ENCODE results near the gene GSTP1. TPM values are rescaled to one million over a fixed set of nuclear protein-coding genes. Genes with fewer than 3 reads are reported as not detected.
"Not testable (repeated sequence)": the region's sequence is repeated elsewhere in the genome, so short reads cannot be mapped to it uniquely, and the experiment has no call there.

The GSTP1 gene
- total RNA-seq, 1 experiment from 2014 or later, result 2,979 TPM

GRCh38 chr11:67599149-67599548, 15.5 kb downstream of the GSTP1 start:
- no peak overlapping the region for H3K4me3 ChIP-seq (ENCODE audit: insufficient read depth, low read depth, low read length)
- no peak for DNase-seq
- H3K36me3 ChIP-seq (replicated peaks; ENCODE audit: control insufficient read depth, insufficient read depth, low read length), result no peaks in the 10 kb centered on the region
- H3K27me3 ChIP-seq (ENCODE audit: control insufficient read depth, insufficient read depth, low read length), result no peaks in the 10 kb centered on the region

DNA sequence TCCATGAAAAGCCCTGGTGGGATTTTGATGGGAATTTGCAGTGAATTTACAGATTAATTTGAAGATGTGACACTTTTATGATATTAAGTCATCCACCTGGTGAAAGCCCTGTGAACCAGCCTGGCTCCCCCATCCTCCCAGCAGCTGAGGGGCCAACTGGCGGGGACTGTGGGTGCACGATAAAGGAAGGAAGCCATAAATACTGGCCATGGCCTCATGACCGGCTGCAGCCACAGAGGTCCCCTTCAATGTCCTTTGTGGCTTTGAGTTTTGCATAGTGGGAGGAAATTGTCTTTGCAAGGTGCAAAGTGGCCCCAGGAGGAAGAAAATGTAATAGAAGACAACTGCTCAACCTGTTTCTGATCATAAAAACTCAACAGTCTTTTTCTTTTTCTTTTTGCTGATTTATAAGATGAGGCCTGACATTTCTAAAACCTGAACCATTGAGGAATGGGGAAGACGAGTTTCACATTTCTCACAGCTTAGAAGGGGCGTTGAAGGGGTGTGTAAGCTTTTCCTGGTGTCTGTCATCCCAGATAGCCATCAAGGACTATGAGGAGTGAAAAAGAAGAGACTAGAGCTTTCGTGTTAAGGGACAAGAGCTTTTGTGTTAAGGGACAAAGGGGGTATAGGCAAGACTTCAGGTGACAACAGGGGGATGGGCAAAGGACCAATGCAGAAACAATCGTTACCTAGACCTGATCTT, 16.9 kb downstream of the GSTP1 start:
- H3K36me3 ChIP-seq (replicated peaks; ENCODE audit: control insufficient read depth, insufficient read depth, low read length), result no peaks in the 10 kb centered on the region
- no peaks in the 10 kb centered on the region for H3K27me3 ChIP-seq (ENCODE audit: control insufficient read depth, insufficient read depth, low read length)
- no peak overlapping the region for H3K4me3 ChIP-seq (ENCODE audit: insufficient read depth, low read depth, low read length)
- DNase-seq, result no peak

DNA sequence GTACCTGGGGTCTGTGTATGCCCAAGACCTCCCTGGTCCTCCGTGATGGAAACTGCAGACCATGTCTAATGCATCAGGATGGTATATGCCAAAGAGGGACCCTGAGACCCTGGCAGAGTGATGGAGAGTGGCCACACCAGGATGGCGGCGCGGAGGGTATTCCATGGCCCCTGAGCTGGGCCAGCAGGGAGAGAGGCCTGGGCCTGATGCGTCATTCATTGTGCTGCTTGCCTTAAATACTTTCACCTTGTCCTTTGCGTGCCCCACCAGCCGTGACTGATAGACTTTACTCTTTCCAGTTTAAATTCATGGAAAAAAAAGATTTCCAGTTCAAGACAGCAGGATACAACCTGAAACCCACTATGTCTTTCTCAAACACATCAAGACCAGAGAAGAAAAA, 17.5 kb downstream of the GSTP1 start:
- Histone ChIP-seq H3K27me3 (ENCODE audit: control insufficient read depth, insufficient read depth, low read length) (0 out of 2 replicates have a peak, but pooled peaks cover under 1% of the 10 kb centered on the region), H3K4me3 (ENCODE audit: insufficient read depth, low read depth, low read length) (no peak overlapping the region), H3K36me3 (replicated peaks; ENCODE audit: control insufficient read depth, insufficient read depth, low read length) (no peaks in the 10 kb centered on the region)
- DNase-seq, result no peak

DNA sequence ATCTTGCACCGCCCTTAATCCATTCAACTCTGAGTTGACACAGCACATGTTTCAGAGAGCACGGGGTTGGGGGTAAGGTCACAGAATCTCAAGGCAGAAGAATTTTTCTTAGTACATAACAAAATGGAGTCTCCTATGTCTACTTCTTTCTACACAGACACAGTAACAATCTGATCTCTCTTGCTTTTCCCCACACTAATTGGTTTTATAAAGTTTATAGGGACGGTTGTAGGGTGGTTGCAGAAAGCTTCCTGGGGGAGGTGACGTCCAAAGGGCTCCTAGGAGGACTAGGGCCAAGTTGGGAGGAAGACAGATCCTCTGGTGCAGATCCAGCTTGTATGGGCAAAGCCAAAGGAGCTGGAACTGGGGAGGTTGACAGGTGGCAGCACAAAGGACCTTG, 20.5 kb downstream of the GSTP1 start:
- DNase-seq; H3K36me3 ChIP-seq (replicated peaks; ENCODE audit: control insufficient read depth, insufficient read depth, low read length); H3K27me3 ChIP-seq (ENCODE audit: control insufficient read depth, insufficient read depth, low read length); H3K4me3 ChIP-seq (ENCODE audit: insufficient read depth, low read depth, low read length): not testable (repeated sequence)

DNA sequence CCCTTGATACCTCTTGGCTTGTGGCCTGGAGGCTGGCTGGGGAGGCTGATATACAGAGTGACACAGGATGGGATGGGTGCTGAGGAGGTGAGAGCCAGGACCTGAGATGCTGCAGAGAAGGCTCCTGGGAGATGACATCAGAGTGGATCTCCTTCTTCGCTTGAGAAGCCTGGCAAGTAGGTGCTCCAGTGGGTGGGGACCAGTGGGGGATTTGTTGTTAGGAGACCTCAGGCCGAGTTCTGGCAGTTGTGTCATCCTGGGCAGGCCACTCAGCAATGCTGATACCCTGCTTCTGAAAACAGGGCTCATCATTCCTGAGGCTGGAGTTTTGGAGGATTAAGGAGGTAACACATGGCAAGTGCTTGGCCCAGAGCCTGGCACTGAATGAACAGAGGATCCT, 21.2 kb downstream of the GSTP1 start:
- Histone ChIP-seq H3K27me3 (ENCODE audit: control insufficient read depth, insufficient read depth, low read length) (peaks cover 1% of the 10 kb centered on the region; the same call in 1 of the 2 replicates), H3K4me3 (ENCODE audit: insufficient read depth, low read depth, low read length) (no peak overlapping the region), H3K36me3 (replicated peaks; ENCODE audit: control insufficient read depth, insufficient read depth, low read length) (peaks cover 10% of the 10 kb centered on the region)
- no peak for DNase-seq

DNA sequence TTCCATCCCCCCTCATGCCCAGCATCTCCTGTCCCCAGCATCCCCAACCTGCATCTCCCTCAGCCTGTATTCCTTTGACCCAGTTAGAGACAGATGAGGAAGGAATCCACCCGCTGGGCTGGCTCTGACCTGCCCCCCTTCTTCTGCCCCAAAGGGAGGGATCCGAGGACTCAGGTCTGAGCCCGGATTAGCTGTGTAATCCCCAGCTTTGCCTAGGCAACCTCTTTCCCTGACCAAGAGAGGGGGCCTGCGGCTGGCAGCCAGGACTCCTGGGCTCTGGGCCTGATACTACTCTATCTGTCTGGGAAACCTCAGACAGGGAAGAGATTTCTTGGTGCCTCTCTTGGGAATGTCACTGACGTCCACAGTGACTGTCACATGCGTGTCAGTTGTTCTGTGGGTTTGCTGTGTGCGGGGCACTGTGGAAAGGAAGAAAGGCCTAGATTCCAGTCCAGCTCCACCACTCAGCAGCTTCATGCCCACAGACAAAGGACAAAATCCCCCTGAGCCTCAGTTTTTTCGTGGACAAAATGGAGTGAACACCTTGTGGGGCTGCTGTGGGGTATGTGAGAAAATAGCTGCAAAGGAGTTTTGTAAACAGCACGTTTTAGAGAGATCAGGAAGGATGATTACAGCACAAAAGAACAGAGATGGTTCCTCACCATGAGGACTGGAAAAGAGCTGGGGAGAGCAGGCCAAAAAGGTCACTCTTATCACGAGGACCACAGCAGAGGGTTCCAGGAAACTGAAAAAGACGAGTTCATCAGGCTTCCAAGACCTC, 21.8 kb downstream of the GSTP1 start:
- no peak for DNase-seq
- Histone ChIP-seq H3K27me3 (ENCODE audit: control insufficient read depth, insufficient read depth, low read length) (peaks cover 1% of the 10 kb centered on the region; the same call in 1 of the 2 replicates), H3K4me3 (ENCODE audit: insufficient read depth, low read depth, low read length) (no peak overlapping the region), H3K36me3 (replicated peaks; ENCODE audit: control insufficient read depth, insufficient read depth, low read length) (peaks cover 12% of the 10 kb centered on the region)

DNA sequence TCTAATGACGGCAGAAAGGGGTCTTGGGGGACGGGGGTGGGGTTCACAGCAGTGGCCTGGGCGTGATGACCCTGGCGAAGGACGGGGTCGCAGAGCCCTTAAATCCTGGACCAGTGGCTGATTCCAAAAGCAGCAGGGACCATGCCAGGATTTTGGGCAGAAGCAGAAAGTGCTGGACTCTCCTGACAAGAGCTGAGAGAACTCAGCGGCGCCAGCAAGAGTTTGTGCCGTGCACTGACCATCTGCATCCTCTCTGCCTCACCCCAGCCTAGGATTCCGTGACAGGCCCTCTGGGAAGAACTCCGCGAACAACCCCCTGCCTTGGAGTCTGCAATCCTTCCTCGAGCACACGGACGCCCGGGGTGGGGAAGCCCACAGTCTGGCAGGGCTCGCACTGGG, 22.5 kb downstream of the GSTP1 start:
- Histone ChIP-seq H3K27me3 (ENCODE audit: control insufficient read depth, insufficient read depth, low read length) (peaks cover 1% of the 10 kb centered on the region; the same call in 1 of the 2 replicates), H3K4me3 (ENCODE audit: insufficient read depth, low read depth, low read length) (peak overlapping the region; percentile 44), H3K36me3 (replicated peaks; ENCODE audit: control insufficient read depth, insufficient read depth, low read length) (peaks cover 14% of the 10 kb centered on the region)
- no peak for DNase-seq

DNA sequence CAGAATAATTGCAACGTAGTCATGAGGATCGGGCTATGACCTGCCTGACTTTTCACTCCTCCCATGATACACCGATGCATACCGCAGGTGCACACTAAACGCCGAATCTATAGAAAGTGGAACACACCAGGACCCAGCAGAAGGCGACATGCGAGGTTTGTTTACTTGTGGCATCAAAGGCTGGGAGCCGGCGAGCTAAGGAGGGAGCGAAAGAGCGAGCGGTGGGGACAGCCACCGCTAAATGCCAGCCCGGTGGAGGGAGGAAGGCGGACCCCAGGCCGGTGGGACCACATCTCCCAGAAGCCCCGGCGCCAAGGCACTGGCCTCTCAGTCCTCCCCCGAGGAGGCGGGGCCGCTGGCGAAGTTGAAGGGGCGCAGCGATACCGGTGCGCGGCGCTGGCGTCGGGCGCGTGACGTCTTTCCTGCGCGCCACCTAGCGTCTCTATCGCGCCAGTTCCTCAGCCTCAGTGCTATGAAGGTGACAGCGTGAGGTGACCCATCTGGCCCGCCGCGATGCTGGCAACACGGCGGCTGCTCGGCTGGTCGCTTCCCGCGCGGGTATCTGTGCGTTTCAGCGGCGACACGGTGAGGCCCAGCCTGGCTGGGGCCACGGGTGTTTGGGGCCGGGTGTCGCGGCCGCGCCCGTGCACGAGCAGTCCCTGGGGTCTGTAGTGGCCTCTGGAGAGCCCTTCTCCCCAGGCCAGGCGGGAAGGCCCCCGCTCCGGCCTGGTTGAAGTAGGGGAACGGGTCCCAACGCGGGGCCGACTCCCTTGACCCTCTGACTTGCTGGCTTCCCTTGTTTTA, 23.1 kb downstream of the GSTP1 start, which contains the start of gene NDUFV1:
TSS of gene NDUFV1 (plus strand) at position 445 of the 804 bp plus-strand sequence. CDS start at position 514, 69 bp downstream.
- H3K36me3 ChIP-seq (replicated peaks; ENCODE audit: control insufficient read depth, insufficient read depth, low read length), result peaks cover 16% of the 10 kb centered on the region
- H3K27me3 ChIP-seq (ENCODE audit: control insufficient read depth, insufficient read depth, low read length), result peaks cover 1% of the 10 kb centered on the region; the same call in 1 of the 2 replicates
- peak; percentile 97 for DNase-seq
- H3K4me3 ChIP-seq (ENCODE audit: insufficient read depth, low read depth, low read length), result peak within 1 kb of the TSS; percentile 89

DNA sequence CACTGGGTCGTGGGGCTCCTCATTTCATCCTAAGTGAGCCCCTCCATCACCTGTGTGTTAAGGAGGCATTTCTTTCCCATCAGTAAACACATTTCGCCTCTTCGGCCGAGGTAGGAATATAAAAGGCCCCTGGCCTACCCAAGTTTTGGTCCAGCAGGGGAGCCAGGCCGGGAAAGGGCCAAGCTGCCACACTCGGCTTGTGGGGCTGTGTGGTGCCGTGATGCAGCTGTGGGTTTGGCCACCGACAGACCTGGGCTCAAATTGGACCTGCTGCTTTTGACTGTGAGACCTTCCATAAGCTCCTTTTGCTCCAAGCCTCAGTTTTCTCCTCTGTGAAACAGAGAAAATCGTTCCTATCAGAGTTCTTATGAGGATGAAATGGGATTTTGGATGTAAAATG, 23.9 kb downstream of the GSTP1 start:
- Histone ChIP-seq H3K36me3 (replicated peaks; ENCODE audit: control insufficient read depth, insufficient read depth, low read length) (peaks cover 16% of the 10 kb centered on the region), H3K4me3 (ENCODE audit: insufficient read depth, low read depth, low read length) (peak overlapping the region; percentile 89), H3K27me3 (ENCODE audit: control insufficient read depth, insufficient read depth, low read length) (peaks cover 1% of the 10 kb centered on the region; the same call in 1 of the 2 replicates)
- DNase-seq, result no peak

- H3K36me3 ChIP-seq (replicated peaks; ENCODE audit: control insufficient read depth, insufficient read depth, low read length), result peaks cover 16% of the 10 kb centered on the region
- H3K27me3 ChIP-seq (ENCODE audit: control insufficient read depth, insufficient read depth, low read length), result peaks cover 1% of the 10 kb centered on the region; the same call in 1 of the 2 replicates
- no peak overlapping the region for H3K4me3 ChIP-seq (ENCODE audit: insufficient read depth, low read depth, low read length)
- DNase-seq, result no peak
Observed at GRCh38 chr11:67608486-67608885, 24.9 kb downstream of the GSTP1 start.

DNA sequence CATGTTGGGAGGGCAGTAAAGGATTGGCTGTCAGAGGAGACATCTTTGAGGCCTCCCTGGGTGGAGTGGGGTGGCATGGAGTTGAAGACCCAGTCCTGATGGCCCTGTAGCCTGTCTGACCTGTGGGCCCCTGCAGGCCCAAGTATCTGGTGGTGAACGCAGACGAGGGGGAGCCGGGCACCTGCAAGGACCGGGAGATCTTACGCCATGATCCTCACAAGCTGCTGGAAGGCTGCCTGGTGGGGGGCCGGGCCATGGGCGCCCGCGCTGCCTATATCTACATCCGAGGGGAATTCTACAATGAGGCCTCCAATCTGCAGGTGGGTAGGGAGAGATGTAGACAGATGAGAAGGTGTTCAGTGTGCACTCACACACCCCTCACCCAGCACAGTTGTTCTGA, 25.7 kb downstream of the GSTP1 start:
- H3K36me3 ChIP-seq (replicated peaks; ENCODE audit: control insufficient read depth, insufficient read depth, low read length), result peaks cover 16% of the 10 kb centered on the region
- peaks cover 1% of the 10 kb centered on the region; the same call in 1 of the 2 replicates for H3K27me3 ChIP-seq (ENCODE audit: control insufficient read depth, insufficient read depth, low read length)
- DNase-seq, result no peak
- no peak overlapping the region for H3K4me3 ChIP-seq (ENCODE audit: insufficient read depth, low read depth, low read length)

DNA sequence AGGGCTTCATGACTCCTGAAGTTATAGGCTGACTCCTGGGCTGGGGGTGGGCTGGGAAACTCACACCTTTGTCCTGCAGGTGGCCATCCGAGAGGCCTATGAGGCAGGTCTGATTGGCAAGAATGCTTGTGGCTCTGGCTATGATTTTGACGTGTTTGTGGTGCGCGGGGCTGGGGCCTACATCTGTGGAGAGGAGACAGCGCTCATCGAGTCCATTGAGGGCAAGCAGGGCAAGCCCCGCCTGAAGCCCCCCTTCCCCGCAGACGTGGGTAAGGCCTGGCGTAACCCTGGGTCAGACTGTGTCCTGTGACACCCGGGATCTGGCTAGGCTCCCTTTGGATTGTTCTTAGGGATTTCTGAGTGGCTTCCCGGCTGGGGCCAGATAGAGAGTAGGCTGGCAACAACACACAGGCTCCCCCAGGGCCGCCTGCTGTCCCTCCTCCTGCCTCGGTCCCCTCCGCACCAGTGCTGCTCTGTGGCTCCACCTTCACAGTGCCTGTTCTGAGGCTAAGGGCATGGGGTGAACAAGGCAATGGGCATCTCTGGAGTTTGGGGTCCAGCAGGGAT, 26.8 kb downstream of the GSTP1 start:
- Histone ChIP-seq H3K4me3 (ENCODE audit: insufficient read depth, low read depth, low read length) (no peak overlapping the region), H3K27me3 (ENCODE audit: control insufficient read depth, insufficient read depth, low read length) (peaks cover 1% of the 10 kb centered on the region; the same call in 1 of the 2 replicates)
- DNase-seq, result no peak

DNA sequence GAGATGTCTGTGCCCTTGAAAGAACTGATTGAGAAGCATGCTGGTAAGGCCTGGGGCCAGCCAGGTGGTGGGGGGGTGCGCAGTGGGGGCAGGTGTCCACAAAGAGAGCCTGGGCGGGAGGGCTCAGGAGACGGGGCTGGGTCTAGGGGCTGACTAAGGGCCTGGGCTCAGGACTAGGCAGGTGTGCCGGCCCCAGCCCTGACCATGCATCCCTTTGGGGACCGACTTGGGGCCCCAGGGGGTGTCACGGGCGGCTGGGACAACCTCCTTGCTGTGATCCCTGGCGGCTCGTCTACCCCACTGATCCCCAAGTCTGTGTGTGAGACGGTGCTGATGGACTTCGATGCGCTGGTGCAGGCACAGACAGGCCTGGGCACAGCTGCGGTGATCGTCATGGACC, 27.6 kb downstream of the GSTP1 start:
- Histone ChIP-seq H3K27me3 (ENCODE audit: control insufficient read depth, insufficient read depth, low read length) (no peaks in the 10 kb centered on the region; the same call in 1 of the 2 replicates), H3K36me3 (replicated peaks; ENCODE audit: control insufficient read depth, insufficient read depth, low read length) (peaks cover 16% of the 10 kb centered on the region), H3K4me3 (ENCODE audit: insufficient read depth, low read depth, low read length) (no peak overlapping the region)
- DNase-seq, result no peak

More for the DNA sequence above, 26.8 kb downstream of the GSTP1 start:
- peaks cover 16% of the 10 kb centered on the region for H3K36me3 ChIP-seq (replicated peaks; ENCODE audit: control insufficient read depth, insufficient read depth, low read length)

Data from H7 (cell line).